Measurements from ENCODE around the gene TCF7L2.

The TCF7L2 gene

DNA sequence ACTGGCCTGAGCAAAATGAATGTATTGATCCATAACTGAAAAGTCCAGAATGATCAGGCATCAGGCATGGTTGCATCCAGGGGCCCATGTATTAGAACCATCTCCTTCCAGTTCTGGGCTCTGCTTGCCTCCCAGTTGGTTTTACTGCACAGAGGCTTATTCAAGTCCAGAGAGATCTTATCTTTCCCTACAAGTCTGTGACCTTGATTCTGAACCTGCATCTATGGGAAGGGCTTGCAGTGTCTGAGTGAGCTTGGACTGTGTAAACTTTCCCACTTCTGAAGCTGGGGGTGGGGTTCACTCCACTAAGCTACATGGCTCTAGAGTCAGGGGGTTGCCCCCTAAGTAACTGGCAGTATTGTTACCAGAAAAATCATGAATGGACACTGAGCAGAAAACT lies 136.2 kb downstream of the TCF7L2 start:
- in situ Hi-C loops (cut with MboI; ENCODE audit: low pct_unique_long_range_greater_than_20kb, low sequenced_read_pairs, unreplicated experiment): no loop called here
- TF ChIP-seq, protein P1, sequence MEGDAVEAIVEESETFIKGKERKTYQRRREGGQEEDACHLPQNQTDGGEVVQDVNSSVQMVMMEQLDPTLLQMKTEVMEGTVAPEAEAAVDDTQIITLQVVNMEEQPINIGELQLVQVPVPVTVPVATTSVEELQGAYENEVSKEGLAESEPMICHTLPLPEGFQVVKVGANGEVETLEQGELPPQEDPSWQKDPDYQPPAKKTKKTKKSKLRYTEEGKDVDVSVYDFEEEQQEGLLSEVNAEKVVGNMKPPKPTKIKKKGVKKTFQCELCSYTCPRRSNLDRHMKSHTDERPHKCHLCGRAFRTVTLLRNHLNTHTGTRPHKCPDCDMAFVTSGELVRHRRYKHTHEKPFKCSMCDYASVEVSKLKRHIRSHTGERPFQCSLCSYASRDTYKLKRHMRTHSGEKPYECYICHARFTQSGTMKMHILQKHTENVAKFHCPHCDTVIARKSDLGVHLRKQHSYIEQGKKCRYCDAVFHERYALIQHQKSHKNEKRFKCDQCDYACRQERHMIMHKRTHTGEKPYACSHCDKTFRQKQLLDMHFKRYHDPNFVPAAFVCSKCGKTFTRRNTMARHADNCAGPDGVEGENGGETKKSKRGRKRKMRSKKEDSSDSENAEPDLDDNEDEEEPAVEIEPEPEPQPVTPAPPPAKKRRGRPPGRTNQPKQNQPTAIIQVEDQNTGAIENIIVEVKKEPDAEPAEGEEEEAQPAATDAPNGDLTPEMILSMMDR (IDR thresholded peaks at IDR 0.05; ENCODE audit: extremely low read depth, insufficient read depth, missing control alignments): no peak

DNA sequence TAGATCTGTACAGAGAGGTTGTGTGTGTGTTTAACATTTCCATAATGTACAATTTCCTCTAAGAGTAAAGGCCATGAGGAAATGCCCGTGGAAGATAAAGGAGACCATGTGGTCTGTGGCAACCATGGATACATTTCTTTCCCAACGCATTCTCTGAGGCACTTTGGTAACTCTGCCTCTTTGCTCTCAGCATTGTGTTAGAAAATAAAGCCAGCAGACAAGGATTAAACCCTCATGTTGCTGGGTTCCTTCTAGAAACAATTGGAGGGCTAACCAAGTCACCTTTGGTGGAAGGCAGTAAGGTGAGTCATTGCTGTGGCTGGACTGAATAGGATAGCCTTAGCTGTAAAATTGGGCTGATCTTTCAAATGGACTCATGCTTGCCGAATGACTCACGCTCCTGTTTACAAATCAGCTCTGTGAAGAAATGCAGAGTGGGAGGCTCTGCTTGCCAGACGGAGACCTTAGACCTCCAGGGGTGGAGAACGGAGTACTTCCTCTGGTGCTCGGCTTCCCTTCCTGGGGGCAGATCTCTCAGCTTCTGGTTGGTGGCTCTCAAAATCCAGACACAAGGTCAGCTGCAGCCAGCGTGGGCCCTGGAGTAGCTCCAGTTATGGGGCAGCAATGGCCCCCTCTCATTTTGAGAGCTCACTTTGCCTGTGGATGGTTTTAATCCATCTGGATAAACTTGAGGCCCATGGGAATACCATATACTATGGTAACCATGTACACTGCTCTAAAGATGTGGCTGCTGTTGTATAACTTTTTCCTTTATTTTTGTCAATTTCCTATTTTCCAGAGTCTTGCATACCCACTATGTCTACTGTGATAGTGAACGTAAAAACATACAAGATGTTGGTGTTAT lies 137.3 kb downstream of the TCF7L2 start:
- in situ Hi-C loops (cut with MboI; ENCODE audit: low pct_unique_long_range_greater_than_20kb, low sequenced_read_pairs, unreplicated experiment): no loop called here
- DNase-seq (ENCODE audit: low spot score): no peak
- TF ChIP-seq, protein P1 (IDR thresholded peaks at IDR 0.05; ENCODE audit: extremely low read depth, insufficient read depth, missing control alignments): no peak

More for the DNA sequence above, 136.2 kb downstream of the TCF7L2 start:
- no peak for DNase-seq (ENCODE audit: low spot score)

DNA sequence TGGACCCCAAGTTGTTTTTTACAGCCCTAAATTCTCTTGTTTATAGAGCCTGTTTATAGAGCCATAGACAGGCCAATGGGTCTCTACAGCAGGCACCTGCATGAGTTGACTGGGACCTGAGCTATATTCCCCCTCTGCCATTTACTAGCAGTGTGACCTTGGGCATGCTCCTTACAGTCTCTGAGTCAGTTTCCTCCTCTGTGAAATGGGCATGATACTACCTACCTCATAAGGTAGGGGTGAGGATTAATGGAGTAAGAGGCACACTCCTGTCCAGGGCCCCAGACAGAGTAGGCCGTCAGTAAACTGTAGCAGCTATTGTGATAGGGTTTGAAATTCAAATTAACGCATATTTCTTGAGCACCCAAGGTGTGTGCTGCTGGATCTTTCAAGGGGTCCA lies 138.1 kb downstream of the TCF7L2 start:
- DNase-seq (ENCODE audit: low spot score): no peak
- in situ Hi-C loops (cut with MboI; ENCODE audit: low pct_unique_long_range_greater_than_20kb, low sequenced_read_pairs, unreplicated experiment): no loop called here
- TF ChIP-seq, protein P1 (IDR thresholded peaks at IDR 0.05; ENCODE audit: extremely low read depth, insufficient read depth, missing control alignments): no peak

DNA sequence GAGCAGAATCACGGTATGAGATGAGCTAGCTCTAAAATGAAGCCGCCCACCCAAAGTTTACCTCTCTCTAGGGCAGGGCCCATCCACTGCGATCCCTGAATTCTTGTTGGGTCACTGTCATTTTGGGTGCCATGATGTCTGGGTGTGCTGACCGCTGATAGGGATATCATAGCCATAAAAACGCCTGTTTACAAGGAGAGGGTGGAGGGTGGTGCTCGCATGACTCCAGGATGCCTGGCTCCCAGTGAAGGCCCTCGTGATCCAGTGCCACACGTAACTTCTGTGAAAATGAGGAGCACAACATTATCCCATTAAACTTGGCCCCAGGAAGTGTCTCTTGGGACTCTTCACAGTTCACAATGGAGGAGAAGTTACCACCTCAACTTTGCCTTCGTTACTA lies 139.5 kb downstream of the TCF7L2 start:
- in situ Hi-C loops (cut with MboI; ENCODE audit: low pct_unique_long_range_greater_than_20kb, low sequenced_read_pairs, unreplicated experiment): no loop called here
- TF ChIP-seq, protein P1 (IDR thresholded peaks at IDR 0.05; ENCODE audit: extremely low read depth, insufficient read depth, missing control alignments): no peak
- DNase-seq (ENCODE audit: low spot score): no peak

DNA sequence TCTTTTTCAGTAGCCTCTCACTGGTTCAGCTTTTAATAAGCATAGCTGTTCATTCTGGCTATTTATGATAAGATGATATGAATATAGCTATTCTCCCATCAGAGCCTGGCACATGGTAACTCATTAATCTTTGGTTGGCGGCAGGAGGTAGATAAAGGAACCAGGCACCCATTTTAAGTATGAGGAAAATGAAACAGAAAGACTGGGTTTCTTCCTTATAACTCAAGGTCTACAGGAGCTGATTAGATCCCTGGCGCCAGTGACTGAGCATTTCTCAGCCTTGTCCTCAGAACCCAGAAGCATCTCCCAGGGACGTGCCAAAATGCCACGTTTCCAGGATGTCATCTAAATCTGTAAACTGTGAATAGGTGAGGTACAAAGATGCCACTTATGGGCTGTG lies 141.9 kb downstream of the TCF7L2 start:
- no peak for DNase-seq (ENCODE audit: low spot score)
- in situ Hi-C loops (cut with MboI; ENCODE audit: low pct_unique_long_range_greater_than_20kb, low sequenced_read_pairs, unreplicated experiment): no loop called here
- TF ChIP-seq, protein P1 (IDR thresholded peaks at IDR 0.05; ENCODE audit: extremely low read depth, insufficient read depth, missing control alignments): no peak

DNA sequence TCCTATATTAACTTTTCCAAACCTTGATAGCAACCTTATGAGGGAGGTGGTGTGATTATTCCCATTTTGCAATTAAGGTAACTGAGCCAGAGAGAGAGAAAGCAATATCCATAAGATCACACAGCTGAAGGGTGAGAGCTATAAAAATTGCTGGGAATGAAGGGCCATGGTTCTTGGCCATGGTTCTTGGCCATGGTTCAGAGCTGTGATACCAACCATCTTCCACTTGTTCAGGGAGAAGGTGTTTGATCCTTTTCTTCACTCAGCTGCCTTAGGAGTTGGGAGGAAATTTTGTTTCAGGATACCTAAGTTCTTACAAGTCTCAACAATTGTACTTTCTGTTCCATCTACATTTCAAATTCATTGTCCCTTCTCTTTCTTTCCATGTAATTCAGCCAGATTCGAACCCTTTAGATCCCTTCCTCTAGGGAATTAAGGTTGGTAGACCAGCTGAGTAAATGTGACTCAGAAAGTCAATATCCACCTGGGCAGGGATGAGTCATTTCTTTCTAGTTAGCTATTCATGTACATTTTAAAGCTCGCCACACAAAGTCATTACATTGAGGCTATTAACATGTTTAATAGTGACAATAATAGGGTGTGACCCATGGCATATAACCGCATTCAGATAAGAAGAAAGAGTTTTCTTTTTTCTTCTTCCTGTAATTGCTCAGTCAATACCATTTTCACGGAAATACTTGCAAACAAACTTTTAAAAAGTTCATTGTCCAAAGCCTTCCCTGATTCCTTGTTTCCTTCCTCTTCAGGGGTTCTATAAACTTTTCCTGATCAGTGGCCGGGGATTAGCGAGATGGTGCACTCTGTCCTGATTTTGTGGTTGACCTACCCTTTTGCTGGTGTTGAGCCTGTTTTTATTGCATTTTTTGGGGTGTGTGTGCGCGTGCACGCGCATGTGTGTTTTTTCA lies 143.4 kb downstream of the TCF7L2 start:
- TF ChIP-seq, protein P1 (IDR thresholded peaks at IDR 0.05; ENCODE audit: extremely low read depth, insufficient read depth, missing control alignments): no peak
- in situ Hi-C loops (cut with MboI; ENCODE audit: low pct_unique_long_range_greater_than_20kb, low sequenced_read_pairs, unreplicated experiment): no loop called here
- DNase-seq (ENCODE audit: low spot score): no peak

Data from GM13977 (cell line).